H1 (cell line): ENCODE data around the gene ZBTB16. TPM values are rescaled to one million over a fixed set of nuclear protein-coding genes. Genes with fewer than 3 reads are reported as not detected.
A peak's percentile ranks its signal among the peaks of the same experiment; 100 is the strongest.
"Not testable (repeated sequence)": the region's sequence is repeated elsewhere in the genome, so short reads cannot be mapped to it uniquely, and the experiment has no call there.

Experiments
- CTCF ChIA-PET: fragments of 300-600 bp; sonication (Branson Sonifier 250); formaldehyde crosslinking; loops from one replicate; lab custom pipeline; 2021; ENCODE audit not compliant: partially characterized antibody; lab: Charles Lee
- POLR2A ChIA-PET: fragments of 300-600 bp; sonication (Branson Sonifier 250); formaldehyde crosslinking; loops from one replicate; lab custom pipeline; 2021; ENCODE audit warnings: inconsistent platforms; ENCODE audit not compliant: partially characterized antibody; lab: Charles Lee
- DNase-seq, 2 experiments: peaks; one replicate each; pipeline versions ENCODE4 v3.0.0 to v3.0.0-alpha.2; 2010 to 2022; ENCODE audit warnings: low spot score in 2 of 2, low read depth in 1 of 2, mixed read lengths in 1 of 2
- FAIRE-seq: peaks from 2 replicates; lab custom pipeline; 2011; peaks lifted over from hg19 to GRCh38; lab: Jason Lieb, UNC
- H2AFZ ChIP-seq: 2 replicates; pipeline ENCODE4 v1.8.1; 2012; ENCODE audit warnings: low read length, inconsistent platforms
- H2AK5ac ChIP-seq: 2 replicates; pipeline ENCODE4 v1.6.1; 2013; ENCODE audit warnings: low read depth, low read length
- H2BK120ac ChIP-seq: replicated peaks from 2 replicates; pipeline ENCODE3; 2013; ENCODE audit warnings: low read depth, low read length, inconsistent platforms
- H2BK12ac ChIP-seq: 2 replicates; pipeline ENCODE4 v1.6.1; 2013; ENCODE audit warnings: low read depth, low read length
- H2BK15ac ChIP-seq: 2 replicates; pipeline ENCODE4 v1.6.1; 2013; ENCODE audit warnings: low read length
- H2BK20ac ChIP-seq: 2 replicates; pipeline ENCODE4 v1.6.1; 2013; ENCODE audit warnings: low read length
- H2BK5ac ChIP-seq: 2 replicates; pipeline ENCODE4 v1.6.1; 2013; ENCODE audit warnings: low read depth, low read length
- H3K14ac ChIP-seq: 2 replicates; pipeline ENCODE4 v1.6.1; 2013; ENCODE audit warnings: inconsistent platforms; ENCODE audit not compliant: insufficient read length
- H3K18ac ChIP-seq: 2 replicates; pipeline ENCODE4 v1.6.1; 2013; ENCODE audit warnings: low read length; ENCODE audit errors: extremely low read depth
- H3K23ac ChIP-seq: 2 replicates; pipeline ENCODE4 v1.6.1; 2013; ENCODE audit warnings: inconsistent platforms; ENCODE audit not compliant: insufficient read length
- H3K23me2 ChIP-seq: 2 replicates; pipeline ENCODE4 v1.6.1; 2013; ENCODE audit warnings: low read depth, low read length
- H3K27ac ChIP-seq: 2 replicates; pipeline ENCODE4 v1.6.1; 2011; ENCODE audit warnings: low read depth, low read length, inconsistent platforms
- H3K27me3 ChIP-seq, 4 experiments: replicated peaks in 1 of 4; 1 replicate in 1 of 4; 2 replicates in 3 of 4; pipeline versions ENCODE4 v1.6.1 to v1.8.1; 2011 to 2013; ENCODE audit warnings: low read length in 3 of 4, mild to moderate bottlenecking in 3 of 4, inconsistent platforms in 2 of 4, mixed read lengths in 2 of 4, moderate library complexity in 1 of 4; ENCODE audit not compliant: control insufficient read depth in 3 of 4, insufficient read depth in 3 of 4; ENCODE audit errors: extremely low read depth in 1 of 4
- H3K36me3 ChIP-seq, 4 experiments: 2 replicates each; pipeline versions ENCODE4 v1.6.1 to v1.8.1; 2011 to 2013; ENCODE audit warnings: mild to moderate bottlenecking in 4 of 4, low read length in 3 of 4, moderate library complexity in 2 of 4, control low read depth in 1 of 4, inconsistent platforms in 1 of 4; ENCODE audit not compliant: insufficient read depth in 4 of 4, control insufficient read depth in 2 of 4
- H3K4ac ChIP-seq: replicated peaks from 2 replicates; pipeline ENCODE3; 2013; ENCODE audit warnings: low read length, low read depth, mixed read lengths, inconsistent platforms; ENCODE audit not compliant: insufficient read length
- H3K4me1 ChIP-seq, 4 experiments: replicated peaks in 1 of 4; 1 replicate in 1 of 4; 2 replicates in 3 of 4; pipeline versions ENCODE4 v1.6.1 to v1.8.1; 2011 to 2013; ENCODE audit warnings: low read length in 3 of 4, inconsistent platforms in 2 of 4, mixed read lengths in 1 of 4; ENCODE audit not compliant: insufficient read depth in 4 of 4, control insufficient read depth in 3 of 4
- H3K4me2 ChIP-seq, 2 experiments: 2 replicates each; pipeline versions ENCODE4 v1.6.1 to v1.8.1; 2011 to 2013; ENCODE audit warnings: low read depth in 2 of 2, low read length in 2 of 2, control low read depth in 1 of 2, inconsistent platforms in 1 of 2, mild to moderate bottlenecking in 1 of 2; ENCODE audit not compliant: insufficient read depth in 1 of 2
- H3K4me3 ChIP-seq, 4 experiments: fragments of 200-600, 300-600 bp in 1 of 4; sonication (generic), shearing (Covaris generic), sonication (Bioruptor Twin) in 1 of 4; 2 replicates each; pipeline versions ENCODE4 v1.5.1 to v1.8.1; 2011 to 2016; ENCODE audit warnings: low read length in 4 of 4, low read depth in 3 of 4, control low read depth in 2 of 4, inconsistent platforms in 2 of 4, mild to moderate bottlenecking in 2 of 4, mixed read lengths in 1 of 4, moderate library complexity in 1 of 4; ENCODE audit not compliant: insufficient read depth in 2 of 4; ENCODE audit errors: extremely low read depth in 1 of 4
- H3K56ac ChIP-seq: replicated peaks from 2 replicates; pipeline ENCODE3; 2013; ENCODE audit warnings: low read depth, mild to moderate bottlenecking, mixed read lengths, low read length, inconsistent platforms; ENCODE audit not compliant: insufficient read length
- H3K79me1 ChIP-seq: 2 replicates; pipeline ENCODE4 v1.6.1; 2013; ENCODE audit warnings: low read depth, low read length, control low read depth
- H3K79me2 ChIP-seq, 2 experiments: 2 replicates each; pipeline versions ENCODE4 v1.6.1 to v1.8.1; 2012 to 2013; ENCODE audit warnings: low read length in 2 of 2, mild to moderate bottlenecking in 2 of 2, inconsistent platforms in 1 of 2; ENCODE audit not compliant: insufficient read depth in 2 of 2, control insufficient read depth in 1 of 2
- H3K9ac ChIP-seq, 4 experiments: replicated peaks in 1 of 4; 1 replicate in 1 of 4; 2 replicates in 3 of 4; pipeline versions ENCODE4 v1.6.1 to v1.8.1; 2011 to 2013; ENCODE audit warnings: low read depth in 3 of 4, low read length in 3 of 4, control low read depth in 2 of 4, mild to moderate bottlenecking in 2 of 4, moderate library complexity in 2 of 4, inconsistent platforms in 1 of 4; ENCODE audit errors: extremely low read depth in 1 of 4
- H3K9me3 ChIP-seq, 2 experiments: 2 replicates each; pipeline versions ENCODE4 v1.6.1 to v1.8.1; 2012 to 2013; ENCODE audit warnings: mild to moderate bottlenecking in 2 of 2, moderate library complexity in 2 of 2, control low read depth in 1 of 2, inconsistent platforms in 1 of 2, low read depth in 1 of 2, low read length in 1 of 2, mixed read lengths in 1 of 2; ENCODE audit not compliant: insufficient read depth in 2 of 2
- H4K20me1 ChIP-seq, 2 experiments: replicated peaks in 1 of 2; 2 replicates each; pipeline versions ENCODE3 to v1.8.1; 2011 to 2013; ENCODE audit warnings: inconsistent platforms in 2 of 2, low read length in 2 of 2, mild to moderate bottlenecking in 1 of 2; ENCODE audit not compliant: insufficient read depth in 2 of 2, control insufficient read depth in 1 of 2
- H4K5ac ChIP-seq: 2 replicates; pipeline ENCODE4 v1.6.1; 2013; ENCODE audit warnings: low read length, low read depth, mixed read lengths, inconsistent platforms; ENCODE audit not compliant: insufficient read length
- H4K8ac ChIP-seq: 2 replicates; pipeline ENCODE4 v1.8.0; 2013; ENCODE audit warnings: mild to moderate bottlenecking, moderate library complexity, low read length, inconsistent platforms; ENCODE audit not compliant: insufficient read depth; ENCODE audit errors: extremely low read depth
- H4K91ac ChIP-seq: replicated peaks from 2 replicates; pipeline ENCODE3; 2013; ENCODE audit warnings: low read length, mixed read lengths, inconsistent platforms; ENCODE audit not compliant: insufficient read length
- WGBS, 2 experiments: shearing (Covaris generic) in 1 of 2; methylation state at CpG; one replicate each; pipeline versions ENCODE4 v1.1.6 to v1.1.7; 2013 to 2015; ENCODE audit warnings: low lambda C conversion rate in 2 of 2, mixed read lengths in 2 of 2, inconsistent platforms in 1 of 2, low coverage in 1 of 2, missing lambda C conversion rate in 1 of 2; ENCODE audit not compliant: insufficient replicate concordance in 2 of 2, insufficient coverage in 1 of 2, insufficient read length in 1 of 2; ENCODE audit errors: extremely low coverage in 1 of 2, missing lambda C conversion rate in 1 of 2; 5-methylcytosine and 5-hydroxymethylcytosine counted together
- polyA plus RNA-seq, 7 experiments: library from polyadenylated mRNA; depleted of rRNA in 3 of 7; stranded (reverse) in 5 of 7; unstranded in 2 of 7; fragments of >200 nt in 5 of 7; fragments of 200-250 nt in 2 of 7; gene quantifications; 1 replicate in 5 of 7; 2 replicates in 1 of 7; 4 replicates in 1 of 7; pipeline versions ENCODE4 v1.2.1 to v1.2.3, GENCODE V29; 2011 to 2013; ENCODE audit warnings: missing spikeins in 2 of 7, mixed read lengths in 2 of 7
- total RNA-seq: library from RNA; stranded (reverse); fragmentation: NEBNext Ultra II Directional; extraction: Animal tissue kit (Norgen Biotek cat#: 25700); gene quantifications from 2 replicates; pipeline ENCODE4 v1.2.1, GENCODE V29; 2021

The ZBTB16 gene
- total and polyA plus RNA-seq, 2 of the 8 experiments (the other 6 are each of a cell fraction or from before 2014, with no cell fraction given), result 0.12 to 0.61 TPM

GRCh38 chr11:114049766-114050165 lies 9.7 kb upstream of the ZBTB16 start:
- H4K8ac ChIP-seq, H3K56ac ChIP-seq, H3K27ac ChIP-seq, H2BK5ac ChIP-seq, H3K79me2 ChIP-seq, H3K4me3 ChIP-seq, H3K4me1 ChIP-seq, H3K14ac ChIP-seq, H4K91ac ChIP-seq, H2AK5ac ChIP-seq, H3K79me1 ChIP-seq, H2BK12ac ChIP-seq, DNase-seq, H3K4ac ChIP-seq, H2BK15ac ChIP-seq, H3K9me3 ChIP-seq, H2BK120ac ChIP-seq, H3K18ac ChIP-seq, H2BK20ac ChIP-seq, FAIRE-seq, H3K4me2 ChIP-seq, H3K9ac ChIP-seq, H3K23me2 ChIP-seq, H3K36me3 ChIP-seq, H3K27me3 ChIP-seq, H4K20me1 ChIP-seq, H4K5ac ChIP-seq, H3K23ac ChIP-seq: not testable (repeated sequence)
- POLR2A ChIA-PET, result interaction anchor here (0.8 to 1.7 kb wide), 2 partner anchors 9 to 65 kb away, joined by 3 to 4 read pairs; no protein-coding TSS in a partner anchor
- peak overlapping the region; percentile 67; the same call in 1 of the 2 replicates for H2AFZ ChIP-seq
- WGBS, 2 experiments, result 94% methylated on average over 8 of the region's 9 CpGs; no CpG with 5 or more reads in 1 of the 2 experiments
- CTCF ChIA-PET, result interaction anchor here (0.9 to 10.0 kb wide), 6 partner anchors 8 to 231 kb away, joined by 3 to 84 read pairs (median 4); no protein-coding TSS in a partner anchor
